GM06990 (cell line): ENCODE data around the gene PEPD.

Source experiments
- DNase-seq: peaks from one replicate; pipeline ENCODE4 v3.0.0-alpha.2; 2011; ENCODE audit not compliant: insufficient read length; ENCODE audit errors: extremely low read depth
- H3K27me3 ChIP-seq: replicated peaks from 2 replicates; pipeline ENCODE4 v1.6.0; 2011; ENCODE audit warnings: low read length; ENCODE audit not compliant: control insufficient read depth, insufficient read depth
- H3K36me3 ChIP-seq: 2 replicates; pipeline ENCODE4 v1.5.1; 2011; ENCODE audit warnings: low read length; ENCODE audit not compliant: control insufficient read depth, insufficient read depth
- H3K4me3 ChIP-seq: replicated peaks from 2 replicates; pipeline ENCODE4 v1.5.1; 2011; ENCODE audit warnings: low read depth, mild to moderate bottlenecking, control low read depth, low read length
- CTCF ChIP-seq: IDR thresholded peaks from 2 replicates; pipeline ENCODE4 v1.5.1; 2011; ENCODE audit warnings: low read length, control low read depth, mild to moderate bottlenecking, inconsistent platforms; ENCODE audit not compliant: insufficient read depth, poor library complexity, severe bottlenecking

The PEPD gene

GRCh38 chr19:33395561-33396550 is 125.7 kb downstream of the PEPD start:
- H3K4me3 ChIP-seq = no peak overlapping the region
- no peak for TF ChIP-seq CTCF
- H3K27me3 ChIP-seq = no peaks in the 10 kb centered on the region
- no peaks in the 10 kb centered on the region for H3K36me3 ChIP-seq
- DNase-seq = no peak

GRCh38 chr19:33394723-33395560 is 126.6 kb downstream of the PEPD start:
- no peak for TF ChIP-seq CTCF
- no peak for DNase-seq
- Histone ChIP-seq H3K36me3 (no peaks in the 10 kb centered on the region), H3K4me3 (no peak overlapping the region), H3K27me3 (no peaks in the 10 kb centered on the region)

- H3K36me3 ChIP-seq = no peaks in the 10 kb centered on the region
- no peak for DNase-seq
Observed at GRCh38 chr19:33394006-33394722, 127.4 kb downstream of the PEPD start.

GRCh38 chr19:33393286-33394005 is 128.1 kb downstream of the PEPD start:
- TF ChIP-seq CTCF = no peak
- no peak for DNase-seq
- Histone ChIP-seq H3K4me3 (no peak overlapping the region), H3K36me3 (no peaks in the 10 kb centered on the region), H3K27me3 (no peaks in the 10 kb centered on the region)

More at GRCh38 chr19:33394006-33394722, 127.4 kb downstream of the PEPD start:
- no peaks in the 10 kb centered on the region for H3K27me3 ChIP-seq
- H3K4me3 ChIP-seq = no peak overlapping the region
- TF ChIP-seq CTCF = no peak
